ENCODE measurements around the gene ENO1. TPM values are rescaled to one million over a fixed set of nuclear protein-coding genes. Genes with fewer than 3 reads are reported as not detected.

ENO1 gene
- total and polyA plus RNA-seq, 2 of the 8 experiments (the other 6 are each of a cell fraction or from before 2014, with no cell fraction given): 1,763 to 2,117 TPM

DNA sequence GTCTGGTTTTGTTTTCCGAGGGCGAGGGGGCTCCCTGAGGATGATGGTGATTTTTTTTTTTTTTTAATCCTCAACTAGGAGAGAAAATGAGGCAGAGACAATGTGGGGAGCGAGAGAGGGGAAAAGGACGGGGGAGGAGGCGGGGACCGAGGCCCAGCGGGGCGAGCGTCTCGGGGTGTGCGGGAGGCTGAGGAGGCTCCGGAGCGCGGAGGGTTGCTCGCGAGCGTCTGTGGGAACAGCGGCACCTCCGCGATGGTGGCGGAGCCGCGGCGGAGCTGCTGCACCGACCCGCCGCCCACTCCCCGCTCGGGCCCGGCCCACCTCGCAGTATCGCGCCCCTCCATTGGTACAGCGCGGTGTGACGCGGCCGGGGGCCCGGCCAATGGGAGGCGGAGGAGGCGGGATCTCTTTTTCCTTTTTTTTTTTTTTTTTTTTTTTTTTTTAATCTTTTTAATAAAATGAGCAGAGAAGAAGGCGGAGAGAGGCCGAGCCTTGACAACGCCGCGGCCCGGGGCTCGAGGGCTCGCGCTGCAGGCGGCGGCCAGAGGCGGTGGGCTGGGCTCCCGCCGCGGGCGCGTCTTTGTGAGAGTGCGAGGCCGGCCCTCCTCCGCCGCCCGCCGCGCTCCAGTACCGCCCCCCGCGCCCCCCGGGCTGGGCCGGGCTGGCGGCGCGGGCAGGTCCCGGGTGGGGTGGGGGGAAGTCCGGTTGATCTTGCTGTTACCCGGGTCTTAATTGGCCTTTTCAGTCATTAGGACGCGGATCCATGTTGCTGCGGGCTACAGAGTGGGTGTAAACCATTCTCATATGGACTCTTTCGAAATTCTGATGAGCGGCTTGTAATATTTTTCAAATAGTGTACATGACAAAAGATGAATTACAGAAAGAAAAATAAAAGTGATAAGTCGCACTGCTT lies 60.8 kb downstream of the ENO1 start, which contains the start of gene RERE (continued):
- TF ChIP-seq, protein P1, sequence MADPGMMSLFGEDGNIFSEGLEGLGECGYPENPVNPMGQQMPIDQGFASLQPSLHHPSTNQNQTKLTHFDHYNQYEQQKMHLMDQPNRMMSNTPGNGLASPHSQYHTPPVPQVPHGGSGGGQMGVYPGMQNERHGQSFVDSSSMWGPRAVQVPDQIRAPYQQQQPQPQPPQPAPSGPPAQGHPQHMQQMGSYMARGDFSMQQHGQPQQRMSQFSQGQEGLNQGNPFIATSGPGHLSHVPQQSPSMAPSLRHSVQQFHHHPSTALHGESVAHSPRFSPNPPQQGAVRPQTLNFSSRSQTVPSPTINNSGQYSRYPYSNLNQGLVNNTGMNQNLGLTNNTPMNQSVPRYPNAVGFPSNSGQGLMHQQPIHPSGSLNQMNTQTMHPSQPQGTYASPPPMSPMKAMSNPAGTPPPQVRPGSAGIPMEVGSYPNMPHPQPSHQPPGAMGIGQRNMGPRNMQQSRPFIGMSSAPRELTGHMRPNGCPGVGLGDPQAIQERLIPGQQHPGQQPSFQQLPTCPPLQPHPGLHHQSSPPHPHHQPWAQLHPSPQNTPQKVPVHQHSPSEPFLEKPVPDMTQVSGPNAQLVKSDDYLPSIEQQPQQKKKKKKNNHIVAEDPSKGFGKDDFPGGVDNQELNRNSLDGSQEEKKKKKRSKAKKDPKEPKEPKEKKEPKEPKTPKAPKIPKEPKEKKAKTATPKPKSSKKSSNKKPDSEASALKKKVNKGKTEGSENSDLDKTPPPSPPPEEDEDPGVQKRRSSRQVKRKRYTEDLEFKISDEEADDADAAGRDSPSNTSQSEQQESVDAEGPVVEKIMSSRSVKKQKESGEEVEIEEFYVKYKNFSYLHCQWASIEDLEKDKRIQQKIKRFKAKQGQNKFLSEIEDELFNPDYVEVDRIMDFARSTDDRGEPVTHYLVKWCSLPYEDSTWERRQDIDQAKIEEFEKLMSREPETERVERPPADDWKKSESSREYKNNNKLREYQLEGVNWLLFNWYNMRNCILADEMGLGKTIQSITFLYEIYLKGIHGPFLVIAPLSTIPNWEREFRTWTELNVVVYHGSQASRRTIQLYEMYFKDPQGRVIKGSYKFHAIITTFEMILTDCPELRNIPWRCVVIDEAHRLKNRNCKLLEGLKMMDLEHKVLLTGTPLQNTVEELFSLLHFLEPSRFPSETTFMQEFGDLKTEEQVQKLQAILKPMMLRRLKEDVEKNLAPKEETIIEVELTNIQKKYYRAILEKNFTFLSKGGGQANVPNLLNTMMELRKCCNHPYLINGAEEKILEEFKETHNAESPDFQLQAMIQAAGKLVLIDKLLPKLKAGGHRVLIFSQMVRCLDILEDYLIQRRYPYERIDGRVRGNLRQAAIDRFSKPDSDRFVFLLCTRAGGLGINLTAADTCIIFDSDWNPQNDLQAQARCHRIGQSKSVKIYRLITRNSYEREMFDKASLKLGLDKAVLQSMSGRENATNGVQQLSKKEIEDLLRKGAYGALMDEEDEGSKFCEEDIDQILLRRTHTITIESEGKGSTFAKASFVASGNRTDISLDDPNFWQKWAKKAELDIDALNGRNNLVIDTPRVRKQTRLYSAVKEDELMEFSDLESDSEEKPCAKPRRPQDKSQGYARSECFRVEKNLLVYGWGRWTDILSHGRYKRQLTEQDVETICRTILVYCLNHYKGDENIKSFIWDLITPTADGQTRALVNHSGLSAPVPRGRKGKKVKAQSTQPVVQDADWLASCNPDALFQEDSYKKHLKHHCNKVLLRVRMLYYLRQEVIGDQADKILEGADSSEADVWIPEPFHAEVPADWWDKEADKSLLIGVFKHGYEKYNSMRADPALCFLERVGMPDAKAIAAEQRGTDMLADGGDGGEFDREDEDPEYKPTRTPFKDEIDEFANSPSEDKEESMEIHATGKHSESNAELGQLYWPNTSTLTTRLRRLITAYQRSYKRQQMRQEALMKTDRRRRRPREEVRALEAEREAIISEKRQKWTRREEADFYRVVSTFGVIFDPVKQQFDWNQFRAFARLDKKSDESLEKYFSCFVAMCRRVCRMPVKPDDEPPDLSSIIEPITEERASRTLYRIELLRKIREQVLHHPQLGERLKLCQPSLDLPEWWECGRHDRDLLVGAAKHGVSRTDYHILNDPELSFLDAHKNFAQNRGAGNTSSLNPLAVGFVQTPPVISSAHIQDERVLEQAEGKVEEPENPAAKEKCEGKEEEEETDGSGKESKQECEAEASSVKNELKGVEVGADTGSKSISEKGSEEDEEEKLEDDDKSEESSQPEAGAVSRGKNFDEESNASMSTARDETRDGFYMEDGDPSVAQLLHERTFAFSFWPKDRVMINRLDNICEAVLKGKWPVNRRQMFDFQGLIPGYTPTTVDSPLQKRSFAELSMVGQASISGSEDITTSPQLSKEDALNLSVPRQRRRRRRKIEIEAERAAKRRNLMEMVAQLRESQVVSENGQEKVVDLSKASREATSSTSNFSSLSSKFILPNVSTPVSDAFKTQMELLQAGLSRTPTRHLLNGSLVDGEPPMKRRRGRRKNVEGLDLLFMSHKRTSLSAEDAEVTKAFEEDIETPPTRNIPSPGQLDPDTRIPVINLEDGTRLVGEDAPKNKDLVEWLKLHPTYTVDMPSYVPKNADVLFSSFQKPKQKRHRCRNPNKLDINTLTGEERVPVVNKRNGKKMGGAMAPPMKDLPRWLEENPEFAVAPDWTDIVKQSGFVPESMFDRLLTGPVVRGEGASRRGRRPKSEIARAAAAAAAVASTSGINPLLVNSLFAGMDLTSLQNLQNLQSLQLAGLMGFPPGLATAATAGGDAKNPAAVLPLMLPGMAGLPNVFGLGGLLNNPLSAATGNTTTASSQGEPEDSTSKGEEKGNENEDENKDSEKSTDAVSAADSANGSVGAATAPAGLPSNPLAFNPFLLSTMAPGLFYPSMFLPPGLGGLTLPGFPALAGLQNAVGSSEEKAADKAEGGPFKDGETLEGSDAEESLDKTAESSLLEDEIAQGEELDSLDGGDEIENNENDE (IDR thresholded peaks at IDR 0.05; ENCODE audit: insufficient replicate concordance, low read length): no peak
- TF ChIP-seq SP1 (IDR thresholded peaks at IDR 0.05; ENCODE audit: low read depth, low read length) (peak; percentile 94), CBX5 (IDR thresholded peaks at IDR 0.05; ENCODE audit: low read depth, low read length) (no peak), NANOG (IDR thresholded peaks at IDR 0.05; ENCODE audit: insufficient read depth, low read depth, low read length, poor library complexity, severe bottlenecking) (no peak), RNF2 (IDR thresholded peaks at IDR 0.05; ENCODE audit: borderline replicate concordance, low read depth, low read length, missing control alignments, poor library complexity, severe bottlenecking) (no peak), BACH1 (IDR thresholded peaks at IDR 0.05; ENCODE audit: low read length) (peak; percentile 69), JUND (IDR thresholded peaks at IDR 0.05; ENCODE audit: low read length) (no peak), FOSL1 (IDR thresholded peaks at IDR 0.05; ENCODE audit: insufficient read depth, low read depth, low read length) (no peak), YY1 (IDR thresholded peaks at IDR 0.05; ENCODE audit: low read depth, low read length) (no peak)

All from H1 (cell line).